Activated T-helper 9 cell treated with anti-CD3 and anti-CD28 coated beads, Interleukin-2, amount 50 U/mL, for 16 hours (primary cell): ENCODE data around the gene RSPO4.

Source experiments
- DNase-seq: peaks from one replicate; pipeline ENCODE4 v3.0.0-alpha.2; 2020; ENCODE audit warnings: low read depth

RSPO4 gene

GRCh38 chr20:910132-910869, 91.8 kb downstream of the RSPO4 start:
- no peak for DNase-seq

DNA sequence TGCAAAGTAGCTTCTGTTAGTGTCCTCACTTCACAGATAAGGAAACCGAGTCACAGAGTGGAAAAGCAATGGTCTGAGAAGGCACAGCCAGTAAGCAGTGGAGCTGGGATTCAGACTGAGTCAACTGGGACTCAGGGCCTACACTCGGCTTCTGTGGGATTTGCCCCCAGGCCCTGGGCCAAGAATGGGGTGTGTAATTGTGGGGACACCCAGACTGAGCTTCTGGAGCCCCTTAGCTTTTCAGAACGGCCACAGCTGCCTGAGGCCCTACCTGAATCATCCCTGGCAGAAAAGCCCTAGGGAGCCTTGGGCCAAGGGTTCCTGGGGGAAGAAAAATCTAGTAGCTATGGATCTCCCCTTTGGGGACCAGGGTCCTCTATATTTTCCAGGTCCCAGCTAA, 92.5 kb downstream of the RSPO4 start:
- DNase-seq, result no peak
